ENCODE data around the gene FLVCR2.
A peak's percentile ranks its signal among the peaks of the same experiment; 100 is the strongest.
"Not testable (repeated sequence)": the region's sequence is repeated elsewhere in the genome, so short reads cannot be mapped to it uniquely, and the experiment has no call there.

The FLVCR2 gene

DNA sequence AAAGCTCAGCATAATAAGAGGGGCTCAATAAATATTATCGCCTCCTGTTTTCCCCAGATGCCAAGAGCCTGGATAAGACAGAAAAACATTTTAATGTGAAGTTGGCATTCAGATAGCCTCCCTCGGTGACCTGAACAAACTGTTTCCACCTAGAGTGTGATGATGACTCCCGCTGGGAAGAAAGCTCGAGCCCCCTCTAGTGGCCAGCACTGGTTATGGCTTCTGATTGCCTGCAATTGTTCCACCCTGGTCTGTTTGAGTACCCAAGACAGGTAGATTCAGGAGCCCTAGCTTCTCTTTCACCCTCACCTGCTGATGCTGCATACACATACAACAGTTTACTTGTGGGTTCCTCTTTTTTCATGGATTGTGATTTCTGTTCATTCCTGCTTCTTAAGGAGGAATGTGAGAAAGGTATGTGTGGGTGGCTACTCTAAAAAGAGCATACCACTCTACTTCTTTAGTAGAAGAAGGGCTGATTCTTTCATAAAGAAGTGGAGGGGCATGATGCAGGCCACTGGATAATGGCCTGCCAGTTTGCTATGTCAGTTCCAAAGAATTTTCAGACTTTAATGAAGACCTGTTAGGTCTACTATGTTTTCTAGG is 75.8 kb downstream of the FLVCR2 start:
- DNase-seq (ENCODE audit: low read depth): no peak
- no peak overlapping the region for H3K4me3 ChIP-seq (ENCODE audit: low read depth, low read length)

DNA sequence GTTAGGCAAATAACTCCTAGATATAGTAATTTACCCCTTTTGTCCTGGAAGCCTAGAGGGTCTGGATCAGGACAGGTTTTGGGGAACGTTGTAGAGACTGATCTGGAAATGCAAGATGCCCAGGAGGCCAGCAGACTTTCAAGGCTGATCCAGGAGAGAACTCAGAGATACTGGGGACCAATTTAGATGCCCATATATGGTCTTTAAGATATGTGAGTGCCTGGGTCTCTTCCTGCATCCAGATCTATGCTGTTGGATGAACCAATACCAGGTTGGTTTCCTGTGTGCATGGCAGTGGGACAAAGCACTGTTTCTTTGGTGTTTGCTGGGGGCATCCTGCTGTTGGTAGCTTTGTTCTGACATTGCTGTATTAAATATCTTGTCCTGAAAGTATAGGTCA is 76.8 kb downstream of the FLVCR2 start:
- H3K4me3 ChIP-seq (ENCODE audit: low read depth, low read length): no peak overlapping the region
- no peak for DNase-seq (ENCODE audit: low read depth)

DNA sequence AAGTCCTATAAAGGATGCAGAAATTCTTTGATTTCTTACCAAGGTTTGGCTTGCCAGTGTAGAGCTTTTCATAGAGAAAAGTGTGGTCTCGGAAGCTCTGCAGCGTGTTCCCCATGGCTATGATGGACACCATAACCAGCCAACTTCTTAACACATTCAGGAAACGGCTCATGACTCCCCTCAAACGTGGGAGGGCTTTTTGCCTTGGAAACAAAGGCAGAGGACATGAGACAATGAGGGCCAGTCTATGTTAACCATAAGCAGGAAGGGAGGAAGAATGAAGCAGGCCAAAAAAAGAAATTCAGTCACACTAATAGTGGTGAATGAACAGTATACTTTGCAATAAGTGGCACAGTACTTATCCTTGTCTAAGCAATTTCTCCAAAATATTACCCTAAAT is 78.9 kb downstream of the FLVCR2 start:
- no peak overlapping the region for H3K4me3 ChIP-seq (ENCODE audit: low read depth, low read length)
- no peak for DNase-seq (ENCODE audit: low read depth)

DNA sequence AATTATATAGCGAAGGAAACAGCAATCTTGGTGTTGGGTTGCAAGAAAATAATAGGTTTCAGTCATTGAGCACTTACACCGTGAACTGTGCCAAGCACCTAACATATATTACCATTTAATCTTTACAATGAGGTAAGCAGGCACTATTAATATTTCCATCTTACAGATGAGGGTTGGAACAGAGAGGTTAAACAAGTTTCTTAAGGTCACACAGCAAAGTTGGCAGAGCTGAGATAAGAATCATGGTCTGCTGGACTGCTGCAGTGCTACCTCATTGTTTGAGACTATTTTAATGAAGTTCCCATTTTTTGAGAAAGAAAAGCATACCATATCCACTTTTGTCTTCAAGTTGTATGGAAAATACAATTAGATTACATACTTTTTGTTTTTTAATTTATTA is 80.5 kb downstream of the FLVCR2 start:
- no peak for DNase-seq (ENCODE audit: low read depth)
- H3K4me3 ChIP-seq (ENCODE audit: low read depth, low read length): no peak overlapping the region

DNA sequence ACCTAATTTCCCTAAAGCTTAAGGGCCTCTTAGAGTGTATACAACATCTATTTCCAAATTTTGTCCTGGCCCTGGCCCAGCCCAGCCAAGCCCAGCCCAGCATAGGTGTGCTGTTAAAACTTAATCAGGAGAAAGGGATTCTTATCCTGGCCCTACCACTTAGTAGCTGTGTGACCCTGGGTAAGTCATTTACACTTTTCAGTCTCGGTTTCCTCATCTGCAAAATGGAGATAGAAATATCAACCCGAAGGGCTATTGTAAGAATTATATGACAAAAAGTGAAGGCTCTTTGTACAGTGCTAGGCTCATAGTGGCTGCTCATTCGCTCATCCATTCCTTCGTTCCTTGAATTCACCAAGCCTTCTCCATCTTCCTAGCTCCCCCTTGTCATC is 81.8 kb downstream of the FLVCR2 start:
- H3K4me3 ChIP-seq (ENCODE audit: low read depth, low read length): peak overlapping the region; percentile 94
- no peak for DNase-seq (ENCODE audit: low read depth)

DNA sequence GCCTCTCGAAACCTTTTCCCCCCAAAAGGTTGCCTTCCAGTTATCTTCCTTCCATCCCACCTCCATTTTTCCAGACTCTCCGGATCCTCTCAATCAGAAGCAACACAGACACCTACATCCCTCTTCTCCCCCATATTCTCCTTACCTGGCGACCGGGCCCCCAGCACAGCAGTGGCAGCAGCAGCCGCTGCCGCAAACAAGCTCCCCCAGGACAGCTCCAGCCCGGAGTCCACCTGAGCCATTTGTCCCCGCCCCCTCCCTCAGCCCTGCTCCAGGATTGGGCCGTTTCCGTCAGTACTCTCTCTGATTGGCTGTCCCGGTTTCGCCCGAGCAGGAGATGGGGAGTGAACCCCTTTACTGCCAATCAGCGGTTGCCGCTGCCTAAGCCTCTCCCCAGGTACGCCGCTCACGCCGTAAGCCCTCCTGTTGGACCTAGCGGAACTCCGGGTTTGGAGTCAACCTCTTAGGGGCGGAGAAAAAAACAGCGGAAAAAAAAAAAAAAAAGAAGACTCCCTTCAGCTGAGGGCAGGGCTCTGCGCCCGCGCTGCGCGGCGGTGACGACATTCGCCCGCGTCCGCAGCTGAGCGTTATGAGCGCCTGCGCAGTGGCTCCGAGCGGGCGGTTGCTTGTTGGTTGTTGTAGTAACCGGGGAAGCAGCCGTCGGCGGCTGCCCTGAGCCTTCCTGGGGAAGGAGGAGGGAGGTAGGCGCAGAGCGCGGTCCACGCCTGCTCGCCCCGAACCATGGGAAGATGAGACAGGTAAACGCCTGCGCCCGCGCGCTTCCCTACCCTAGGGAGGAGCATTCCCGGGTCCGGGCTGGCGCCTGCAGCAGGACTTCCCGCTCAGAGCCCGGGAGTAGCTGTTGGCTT is 82.4 kb downstream of the FLVCR2 start, which contains the start of the genes ERG28 and TTLL5:
Gene ERG28 (minus strand): TSS at position 247 of the 869 bp plus-strand sequence. CDS start 3,374 bp downstream, outside the sequence.
Gene TTLL5 (plus strand): TSS at position 617 of the 869 bp plus-strand sequence. CDS start 1,904 bp downstream, outside the sequence.
- H3K4me3 ChIP-seq (ENCODE audit: low read depth, low read length): peak within 1 kb of the TSS; percentile 94
- peak; percentile 96 for DNase-seq (ENCODE audit: low read depth)

DNA sequence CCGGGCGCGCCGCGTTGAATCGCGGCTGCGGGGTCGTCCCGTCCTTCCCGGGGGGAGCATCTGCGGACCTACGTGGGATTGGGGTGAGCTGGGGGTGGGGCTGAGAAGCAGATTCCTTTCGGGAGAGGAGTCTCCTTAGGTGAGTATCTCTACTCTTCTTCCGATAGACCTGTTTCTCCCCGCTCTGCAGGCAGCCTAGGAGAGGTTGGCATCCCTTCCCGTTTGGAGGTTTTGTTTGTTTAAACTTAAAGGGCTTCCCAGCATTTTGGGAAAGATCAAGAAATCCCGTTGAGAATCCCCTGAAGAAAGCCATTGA is 83.0 kb downstream of the FLVCR2 start:
- no peak for DNase-seq (ENCODE audit: low read depth)
- H3K4me3 ChIP-seq (ENCODE audit: low read depth, low read length): peak overlapping the region; percentile 94

DNA sequence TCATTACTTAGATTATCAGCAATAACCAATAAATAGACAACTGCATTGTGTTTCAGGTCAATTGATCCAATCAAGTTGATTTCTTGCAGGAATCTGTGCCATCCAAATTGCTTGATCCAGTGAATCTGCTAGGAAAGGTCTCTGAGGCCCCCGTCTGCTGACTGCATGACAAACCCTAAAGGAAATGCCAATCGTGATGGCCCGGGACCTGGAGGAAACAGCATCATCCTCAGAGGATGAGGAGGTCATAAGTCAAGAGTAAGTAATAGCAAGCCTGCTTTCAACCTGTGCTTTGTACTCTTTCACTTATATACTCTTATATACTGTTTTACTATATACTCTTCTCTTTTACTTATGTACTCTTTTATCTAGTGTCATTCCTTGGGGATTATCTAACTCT is 84.5 kb downstream of the FLVCR2 start:
- no peak overlapping the region for H3K4me3 ChIP-seq (ENCODE audit: low read depth, low read length)

DNA sequence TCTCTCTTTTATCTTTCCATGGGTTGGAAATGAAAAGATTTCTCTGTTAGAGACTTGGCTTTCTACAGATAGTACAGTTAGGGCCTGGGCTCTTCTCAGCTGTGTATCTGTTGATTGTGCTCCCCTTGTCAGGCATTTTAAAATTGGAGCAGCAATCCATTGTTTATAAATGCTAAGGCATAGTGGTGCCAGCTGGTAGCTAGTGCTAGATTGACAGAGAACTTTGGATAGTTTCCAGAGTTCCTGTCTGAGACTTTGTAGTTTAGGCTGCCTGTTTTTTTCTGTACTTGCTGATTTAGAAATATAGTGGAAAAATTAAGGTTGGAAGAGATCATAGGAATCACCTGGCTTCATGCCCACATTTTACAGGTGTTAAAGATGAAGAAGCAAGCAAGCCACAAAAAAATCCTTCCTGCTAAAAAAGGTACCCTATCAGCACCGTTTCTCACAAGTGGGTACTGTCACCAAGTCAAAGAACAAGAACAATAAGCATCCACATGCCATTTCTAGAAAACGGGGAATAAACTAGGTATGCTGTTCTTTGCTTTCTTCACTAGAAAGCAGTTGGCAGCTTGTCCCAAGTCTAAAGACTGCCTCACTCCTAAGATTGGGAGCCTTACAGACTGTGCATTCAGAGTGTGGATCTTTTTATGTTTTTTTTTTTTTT is 88.8 kb downstream of the FLVCR2 start:
- H3K4me3 ChIP-seq (ENCODE audit: low read depth, low read length): no peak overlapping the region
- no peak for DNase-seq (ENCODE audit: low read depth)

More for the DNA sequence above, 84.5 kb downstream of the FLVCR2 start:
- DNase-seq (ENCODE audit: low read depth): no peak

DNA sequence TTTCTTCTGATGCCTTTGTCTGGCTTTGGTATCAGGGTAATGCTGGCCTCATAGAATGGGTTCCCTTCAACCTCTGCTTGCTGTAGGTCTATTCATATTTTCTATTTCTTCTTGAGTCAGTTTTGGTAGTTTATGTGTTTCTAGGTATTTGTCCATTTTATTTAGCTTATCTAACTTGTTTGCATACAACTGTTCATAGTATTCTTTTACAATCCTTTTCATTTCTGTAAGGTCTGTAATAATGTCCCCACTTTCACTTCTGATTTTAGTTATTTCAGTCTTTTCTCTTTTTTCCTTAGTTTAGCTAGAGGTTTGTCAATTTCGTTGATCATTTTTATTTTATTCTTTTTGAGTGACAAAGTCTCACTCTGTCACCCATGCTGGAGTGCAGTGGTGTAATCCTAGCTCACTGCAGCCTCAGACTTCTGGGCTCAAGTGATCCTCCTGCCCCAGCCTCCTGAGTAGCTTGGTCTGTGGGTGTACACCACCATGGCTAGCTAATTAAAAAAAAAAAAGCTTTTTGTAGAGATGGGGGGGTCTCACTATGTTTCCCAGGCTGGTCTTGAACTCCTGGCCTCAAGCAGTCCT is 94.3 kb downstream of the FLVCR2 start:
- no peak overlapping the region for H3K4me3 ChIP-seq (ENCODE audit: low read depth, low read length)
- DNase-seq (ENCODE audit: low read depth): no peak

DNA sequence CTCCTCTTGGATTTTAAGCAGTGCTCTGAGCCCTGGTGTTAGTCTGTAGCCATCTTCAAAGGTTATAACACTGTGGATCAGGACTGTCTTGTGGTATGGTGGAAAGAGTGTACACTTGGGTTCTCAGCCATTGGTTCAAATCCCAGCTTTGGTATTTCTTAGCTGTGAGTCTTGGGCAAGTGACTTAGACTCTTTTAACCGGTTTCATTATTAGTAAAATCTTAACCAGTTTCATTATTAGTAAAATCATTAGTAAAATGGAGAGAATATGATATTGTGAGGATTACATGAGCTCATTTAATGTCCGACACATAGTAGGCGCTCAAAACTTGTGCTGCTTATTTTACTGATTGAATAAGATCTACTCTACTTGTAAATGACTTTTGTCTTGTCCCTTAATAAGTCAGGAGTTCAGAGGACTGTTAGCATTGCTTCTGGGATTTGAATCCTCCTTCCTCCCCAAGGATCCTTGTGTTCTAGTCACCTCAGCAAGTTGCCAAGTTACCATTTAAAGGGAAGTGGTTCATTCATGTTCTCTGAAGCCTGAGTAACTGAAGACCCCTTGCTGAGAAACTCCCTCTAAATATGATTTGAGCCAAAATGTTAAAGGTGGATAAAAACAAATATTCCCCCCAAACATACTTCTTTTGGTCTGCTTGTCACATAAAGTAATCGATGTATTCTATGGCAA is 95.1 kb downstream of the FLVCR2 start:
- H3K4me3 ChIP-seq (ENCODE audit: low read depth, low read length): no peak overlapping the region
- DNase-seq (ENCODE audit: low read depth): no peak

DNA sequence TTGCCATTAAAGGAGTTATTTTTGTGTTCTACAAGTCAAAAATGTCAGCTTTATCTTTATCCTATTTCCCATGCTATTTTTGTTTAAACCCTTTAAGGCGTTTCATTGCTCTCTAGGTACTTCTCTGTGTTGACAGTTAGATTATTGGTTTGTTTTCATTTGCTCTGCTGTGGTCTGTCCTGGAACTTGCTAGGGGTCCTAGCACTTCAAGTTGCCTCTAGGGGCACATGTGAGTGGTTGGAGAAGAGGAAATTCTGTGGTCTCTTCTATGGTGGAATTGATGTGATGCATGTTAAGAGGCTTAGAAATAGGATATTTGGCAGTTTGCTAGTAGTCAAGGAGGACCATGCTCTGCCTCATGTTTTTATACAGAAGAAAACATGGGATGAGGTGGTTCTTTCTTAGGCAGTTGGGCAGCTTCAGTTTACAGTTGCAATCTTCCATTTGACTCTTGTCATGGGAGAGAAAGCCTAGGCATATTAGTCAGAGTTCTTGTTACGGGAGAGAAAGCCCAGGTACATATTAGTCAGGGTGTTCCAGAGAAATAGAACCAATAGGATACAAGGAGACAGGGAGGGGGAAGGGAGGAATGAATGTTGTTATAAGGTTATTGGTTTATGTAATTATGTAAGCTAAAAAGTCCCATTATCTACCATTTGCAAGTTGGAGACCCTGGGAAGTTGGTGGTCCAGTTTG is 97.0 kb downstream of the FLVCR2 start:
- no peak for DNase-seq (ENCODE audit: low read depth)
- H3K4me3 ChIP-seq (ENCODE audit: low read depth, low read length): no peak overlapping the region

DNA sequence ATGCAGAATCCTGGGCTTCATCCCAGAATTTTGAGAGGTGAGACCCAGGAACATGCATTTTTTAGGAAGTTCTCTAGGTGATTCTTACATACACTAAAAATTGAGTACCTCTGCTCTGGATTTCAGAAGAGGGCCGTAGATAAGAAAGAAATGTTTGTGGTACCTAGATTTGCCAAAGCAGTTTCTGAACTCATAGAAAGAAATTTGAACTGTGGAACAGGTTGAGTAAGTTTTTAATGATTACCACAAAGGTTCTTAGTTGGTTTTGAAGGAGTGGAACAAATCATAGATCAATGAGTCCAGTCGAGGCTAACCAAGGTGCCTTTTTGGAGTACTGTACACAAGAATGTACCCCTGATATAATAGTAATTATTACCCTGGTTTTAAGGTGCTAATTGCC is 107.5 kb downstream of the FLVCR2 start:
- DNase-seq (ENCODE audit: low read depth): no peak
- no peak overlapping the region for H3K4me3 ChIP-seq (ENCODE audit: low read depth, low read length)

DNA sequence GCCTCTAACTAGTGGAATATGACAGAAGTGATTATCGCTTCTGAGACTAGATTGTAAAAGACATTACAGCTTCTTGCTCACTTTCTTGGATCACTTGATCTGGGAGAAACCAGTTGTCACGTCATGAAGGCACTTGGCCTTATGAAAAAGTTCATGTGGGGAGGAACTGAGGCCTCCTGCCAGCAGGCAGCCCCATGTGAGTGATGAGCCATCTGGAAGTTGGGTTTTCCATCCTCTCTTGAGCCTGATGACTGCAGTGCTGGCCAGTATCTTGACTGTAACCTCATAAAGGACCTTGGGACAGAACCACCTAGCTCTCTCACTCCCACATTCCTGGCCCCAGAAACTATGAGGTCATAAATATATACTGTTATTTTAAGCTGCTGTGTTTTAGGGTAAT is 110.6 kb downstream of the FLVCR2 start:
- peak; percentile 56 for DNase-seq (ENCODE audit: low read depth)
- no peak overlapping the region for H3K4me3 ChIP-seq (ENCODE audit: low read depth, low read length)

DNA sequence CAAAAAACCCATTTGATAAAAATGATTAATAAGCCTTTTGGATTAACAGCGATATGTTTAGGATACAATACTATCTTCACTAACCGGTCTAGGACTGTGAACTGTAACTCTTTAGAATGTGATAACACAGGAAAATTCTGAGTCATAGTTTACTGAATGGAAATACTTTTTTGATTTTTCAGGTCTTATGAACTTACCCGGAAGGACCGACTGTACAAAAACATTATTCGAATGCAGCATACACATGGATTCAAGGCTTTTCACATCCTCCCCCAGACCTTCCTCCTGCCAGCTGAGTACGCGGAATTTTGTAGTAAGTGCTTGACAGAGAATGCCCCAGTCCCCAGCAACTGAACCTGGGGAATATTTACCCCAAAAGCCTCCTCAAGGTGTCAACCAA is 111.6 kb downstream of the FLVCR2 start:
- DNase-seq (ENCODE audit: low read depth): no peak
- no peak overlapping the region for H3K4me3 ChIP-seq (ENCODE audit: low read depth, low read length)

DNA sequence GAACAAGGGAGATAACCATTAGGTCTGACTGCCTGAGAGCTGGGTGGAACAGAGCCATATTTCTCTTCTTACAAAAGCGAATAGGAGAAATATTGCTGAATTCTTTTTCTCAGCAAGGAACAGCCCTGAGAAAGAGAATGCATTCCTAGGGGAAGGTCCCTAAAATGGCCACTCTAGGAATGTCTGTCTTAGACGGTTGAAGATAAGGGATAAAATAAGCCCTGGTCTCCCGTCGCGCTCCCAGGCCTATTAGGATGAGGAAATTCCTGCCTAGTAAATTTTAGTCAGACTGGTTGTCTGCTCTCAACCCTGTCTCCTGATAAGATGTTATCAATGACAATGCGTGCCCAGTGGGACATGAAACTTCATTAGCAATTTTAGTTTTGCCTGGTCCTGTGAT is 116.6 kb downstream of the FLVCR2 start:
- not testable (repeated sequence) for H3K4me3 ChIP-seq (ENCODE audit: low read depth, low read length); DNase-seq (ENCODE audit: low read depth)

DNA sequence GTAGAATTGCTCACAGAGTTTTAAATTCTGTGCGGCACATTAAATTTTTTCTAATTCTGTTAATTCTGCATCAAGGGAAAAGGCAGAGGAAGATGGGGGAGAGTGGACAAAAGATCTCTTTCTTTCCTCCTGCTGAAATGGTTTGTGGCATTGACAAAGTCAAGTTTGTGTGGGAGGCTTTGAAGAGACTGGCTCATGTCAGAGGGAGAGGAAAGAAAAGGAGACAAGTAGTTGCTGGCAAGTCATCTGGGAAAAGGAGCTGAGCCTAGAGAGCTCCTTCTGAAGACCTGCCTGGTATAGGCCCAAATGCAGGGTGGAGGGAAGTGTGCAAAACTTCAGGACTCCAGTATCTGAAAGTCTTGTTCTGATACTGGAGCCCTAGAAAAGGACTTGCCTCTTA is 119.0 kb downstream of the FLVCR2 start:
- DNase-seq (ENCODE audit: low read depth): no peak
- no peak overlapping the region for H3K4me3 ChIP-seq (ENCODE audit: low read depth, low read length)

Data from skeletal muscle cell (primary cell).